NT2/D1 (cell line): ENCODE results near the gene C9orf43.

ENCODE experiments used
- SUZ12 ChIP-seq: IDR thresholded peaks from 2 replicates; pipeline ENCODE4 v1.6.1; 2011; ENCODE audit not compliant: insufficient read length, insufficient read depth; ENCODE audit errors: extremely low read depth
- YY1 ChIP-seq: IDR thresholded peaks from 2 replicates; pipeline ENCODE4 v1.6.1; 2011; ENCODE audit not compliant: insufficient read length, insufficient read depth
- ZNF274 ChIP-seq: IDR thresholded peaks from 2 replicates; pipeline ENCODE4 v1.6.1; 2011; ENCODE audit warnings: mild to moderate bottlenecking, low read depth, low read length

DNA sequence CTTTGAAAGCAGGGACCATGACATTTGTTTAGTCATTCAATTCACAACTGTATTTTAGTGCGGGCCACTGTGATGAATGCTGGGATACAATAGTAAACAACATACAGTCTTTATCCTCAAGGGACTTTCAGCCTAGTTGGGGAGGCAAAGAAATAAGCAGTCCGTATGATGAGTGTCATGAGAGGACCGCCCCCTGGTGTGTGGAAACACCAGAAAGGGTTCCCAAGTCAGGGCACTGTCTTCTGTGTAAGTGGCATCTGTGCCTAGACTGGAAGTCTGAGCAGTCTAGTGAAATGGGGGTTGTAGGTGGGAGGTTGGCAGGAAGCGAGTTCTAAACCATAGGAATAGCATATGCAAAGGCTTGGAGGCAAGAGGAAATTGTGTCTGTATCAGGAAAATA is 6.8 kb downstream of the C9orf43 start:
- no peak for TF ChIP-seq ZNF274
- no peak for TF ChIP-seq YY1
- no peak for TF ChIP-seq SUZ12
